HG02973 (cell line): ENCODE measurements around the gene PAPLN.

Experiments used
- ATAC-seq: cut with Tn5 transposase; IDR thresholded peaks from one replicate; pipeline ENCODE4 v1.9.1; 2021; ENCODE audit warnings: moderate library complexity; ENCODE audit not compliant: unreplicated experiment

The PAPLN gene

GRCh38 chr14:73243748-73244147 is 6.4 kb downstream of the PAPLN start:
- no peak for ATAC-seq

GRCh38 chr14:73244541-73245290 is 7.4 kb downstream of the PAPLN start:
- no peak for ATAC-seq

- peak; percentile 64 for ATAC-seq
Measured at GRCh38 chr14:73245480-73246325, 8.4 kb downstream of the PAPLN start.

- ATAC-seq, result no peak
Measured at GRCh38 chr14:73246387-73247150, 9.3 kb downstream of the PAPLN start.

DNA sequence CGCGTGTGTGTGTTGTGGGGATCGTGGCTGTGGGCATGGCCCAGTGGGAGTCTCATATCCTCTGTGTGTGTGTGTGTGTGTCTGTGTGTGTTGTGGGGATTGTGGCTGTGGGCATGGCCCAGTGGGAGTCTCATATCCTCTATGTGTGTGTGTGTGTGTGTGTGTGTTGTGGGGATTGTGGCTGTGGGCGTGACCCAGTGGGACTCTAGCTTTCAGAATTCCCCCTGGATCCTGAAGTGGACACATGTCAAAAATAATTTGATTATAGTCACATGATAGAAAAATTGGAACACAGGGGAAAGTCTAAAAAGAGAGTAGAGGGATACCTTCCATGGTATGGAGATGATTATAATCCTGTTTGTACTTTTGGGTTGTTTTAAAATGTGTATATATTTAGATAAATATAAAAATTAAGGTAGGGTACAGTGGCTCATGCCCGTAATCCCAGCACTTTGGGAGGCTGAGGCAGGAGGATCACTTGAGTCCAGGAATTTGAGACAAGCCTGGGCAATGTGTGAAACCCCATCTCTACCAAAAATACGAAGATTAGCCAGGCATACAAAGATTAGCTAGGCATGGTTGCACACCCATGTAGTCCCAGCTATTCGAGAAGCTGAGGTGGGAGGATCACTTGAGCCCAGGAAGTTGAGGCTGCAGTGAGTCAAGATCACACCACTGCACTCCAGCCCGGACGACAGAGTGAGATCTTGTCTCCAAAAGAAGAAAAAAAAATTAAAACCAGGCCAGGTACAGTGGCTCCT is 11.0 kb downstream of the PAPLN start:
- ATAC-seq, result no peak

- no peak for ATAC-seq
Measured at GRCh38 chr14:73249108-73249507, 11.8 kb downstream of the PAPLN start.

GRCh38 chr14:73249564-73250316 is 12.4 kb downstream of the PAPLN start:
- ATAC-seq, result no peak

DNA sequence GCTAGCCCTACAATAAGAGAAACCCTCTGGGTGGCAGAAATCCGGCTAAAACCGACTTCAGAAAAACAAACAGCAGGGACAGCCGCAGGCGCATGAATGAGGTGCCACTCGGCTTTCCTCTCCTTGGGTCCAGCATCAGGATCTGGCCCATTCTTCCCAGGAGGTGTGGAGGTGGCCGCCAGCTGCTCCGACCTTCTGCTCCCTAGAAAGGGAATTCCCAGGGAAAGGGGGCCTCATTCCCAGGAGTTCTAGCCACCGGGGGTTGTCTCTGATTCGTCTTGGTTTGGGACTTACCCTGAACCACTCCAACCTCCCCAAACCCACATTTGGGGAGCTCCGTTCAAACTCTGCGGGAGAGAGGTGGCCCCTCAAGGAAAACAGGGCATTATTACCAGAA is 13.0 kb downstream of the PAPLN start:
- no peak for ATAC-seq

GRCh38 chr14:73250781-73251500 is 13.6 kb downstream of the PAPLN start:
- no peak for ATAC-seq

GRCh38 chr14:73251516-73252215 is 14.4 kb downstream of the PAPLN start:
- no peak for ATAC-seq

DNA sequence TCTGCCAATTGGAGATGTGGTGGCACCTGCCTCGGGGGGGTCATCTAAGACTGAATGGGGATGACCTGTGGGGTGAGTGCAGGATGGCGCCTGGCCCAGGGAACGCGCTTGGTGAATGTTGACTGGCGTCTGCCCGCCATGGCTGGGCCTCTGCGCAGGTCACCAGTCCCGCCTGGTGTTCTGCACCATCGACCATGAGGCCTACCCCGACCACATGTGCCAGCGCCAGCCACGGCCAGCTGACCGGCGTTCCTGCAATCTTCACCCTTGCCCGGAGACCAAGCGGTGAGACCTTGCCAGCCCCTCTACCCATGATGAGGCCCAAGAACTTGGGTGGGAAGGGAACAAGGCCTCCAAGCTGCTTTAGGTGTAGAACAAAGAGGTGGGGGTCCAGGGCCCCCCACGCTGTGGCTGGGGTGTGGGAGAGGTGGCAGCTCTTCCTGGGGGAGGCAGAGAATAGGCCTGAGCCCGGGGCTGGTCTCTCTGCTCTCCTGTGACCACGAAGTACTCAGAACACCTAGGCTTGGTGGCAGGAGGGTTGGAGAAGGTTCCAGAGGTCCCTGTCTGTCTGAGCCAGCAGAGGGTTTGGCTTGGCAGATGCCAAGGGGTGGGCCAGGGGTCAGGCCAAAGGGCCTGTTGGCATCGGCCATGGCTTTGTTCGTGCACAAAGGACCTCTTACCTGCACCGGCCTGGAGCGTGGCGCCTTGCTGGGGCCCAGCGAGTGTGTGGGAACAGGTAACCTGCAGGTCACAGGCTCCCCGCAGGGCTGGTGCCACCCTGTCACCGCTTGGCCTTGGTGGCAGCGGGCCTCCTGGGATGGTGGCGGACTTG is 15.4 kb downstream of the PAPLN start:
- no peak for ATAC-seq

GRCh38 chr14:73253323-73253610 is 16.0 kb downstream of the PAPLN start:
- ATAC-seq, result no peak

GRCh38 chr14:73253721-73254120 is 16.4 kb downstream of the PAPLN start:
- ATAC-seq, result no peak

GRCh38 chr14:73254247-73255004 is 17.1 kb downstream of the PAPLN start:
- no peak for ATAC-seq

GRCh38 chr14:73255005-73255400 is 17.7 kb downstream of the PAPLN start:
- ATAC-seq, result no peak

DNA sequence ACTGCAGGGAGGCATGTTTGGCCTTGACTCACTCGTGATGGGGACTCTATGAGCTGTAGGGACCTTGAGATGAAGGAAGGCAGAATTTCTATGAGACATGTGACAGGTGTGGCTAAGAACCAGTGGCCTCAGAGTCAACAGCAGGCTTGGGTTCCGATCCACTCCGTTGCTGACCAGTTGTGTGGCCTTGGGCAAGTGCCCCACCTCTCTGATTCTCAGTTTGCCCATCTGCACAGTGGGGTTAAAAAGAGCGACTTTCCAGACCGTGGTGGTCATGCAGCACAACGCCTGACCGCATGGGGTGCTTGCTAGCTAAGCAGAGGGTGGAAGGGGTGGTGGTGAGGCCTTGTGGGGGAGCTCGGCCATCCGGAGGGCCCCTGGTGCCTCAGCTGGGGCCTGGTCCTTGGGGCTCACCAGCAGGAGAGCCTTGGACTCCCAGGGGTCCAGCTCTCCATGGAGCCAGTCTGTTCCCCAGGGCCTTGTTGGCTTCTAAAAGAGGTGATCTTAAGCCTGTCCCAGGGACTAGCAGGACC is 18.5 kb downstream of the PAPLN start:
- no peak for ATAC-seq

DNA sequence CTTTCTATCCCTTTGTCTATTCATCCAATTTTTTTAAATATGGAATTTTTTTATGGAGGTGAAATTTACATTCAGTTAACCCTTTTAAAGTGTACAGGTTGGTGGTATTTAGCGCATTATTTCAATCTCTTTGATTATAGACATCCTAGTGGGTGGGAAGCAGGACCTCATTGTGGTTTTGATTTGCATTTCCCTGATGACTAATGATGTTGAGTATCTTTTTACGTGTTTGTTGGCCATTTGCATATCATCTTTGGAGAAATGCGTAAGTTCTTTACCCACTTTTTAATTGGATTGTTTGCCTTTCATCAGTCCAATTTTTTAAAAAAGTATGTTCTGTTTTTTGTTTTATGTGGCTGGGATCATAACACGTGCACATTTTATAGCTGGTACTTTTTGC is 20.8 kb downstream of the PAPLN start:
- no peak for ATAC-seq
